Transverse colon (tissue), 4 donors: ENCODE data around the gene EAF2.

Source experiments
- CTCF ChIP-seq, 5 experiments: fragments of 200-600 bp in 3 of 5; fragments of 450-650 bp in 2 of 5; sonication (generic) in 3 of 5; IDR thresholded peaks; 1 replicate in 2 of 5; 2 replicates in 3 of 5; pipeline ENCODE4 v1.5.1; 2016 to 2017; ENCODE audit warnings: antibody characterized with exemption in 5 of 5, inconsistent platforms in 3 of 5, mild to moderate bottlenecking in 2 of 5, moderate library complexity in 1 of 5
- POLR2AphosphoS5 ChIP-seq, 3 donors: sonication (generic); formaldehyde crosslinking; IDR thresholded peaks; one replicate each; pipeline ENCODE4 v1.6.1; 2016; ENCODE audit warnings: antibody characterized with exemption in 3 of 3

- TF ChIP-seq CTCF (IDR thresholded peaks at IDR 0.05) (no peak), POLR2AphosphoS5 (IDR thresholded peaks at IDR 0.05) (no peak)
These were observed 40.6 kb upstream of the EAF2 start for GRCh38 chr3:121794264-121794983.
